WTC11 (cell line): ENCODE results near the gene IFNG. TPM values are rescaled to one million over a fixed set of nuclear protein-coding genes. Genes with fewer than 3 reads are reported as not detected.

ENCODE experiments used
- ATAC-seq: fragments of 200-7000 bp; cut with Tn5 transposase; 2 replicates; pipeline ENCODE4 v1.10.0; 2021; ENCODE audit warnings: mild to moderate bottlenecking, moderate library complexity
- CTCF ChIA-PET: fragments of 300-600 bp; sonication (Branson Sonifier 250); formaldehyde crosslinking; loops from one replicate; lab custom pipeline; 2021; ENCODE audit warnings: antibody characterized with exemption; lab: Charles Lee
- POLR2A ChIA-PET: fragments of 350-600 bp; sonication (Branson Sonifier 250); formaldehyde crosslinking; loops from one replicate; lab custom pipeline; 2021; ENCODE audit warnings: antibody characterized with exemption; lab: Charles Lee
- DNase-seq: peaks from one replicate; pipeline ENCODE4 v3.0.0; 2021; ENCODE audit warnings: low spot score
- H3K27ac Mint-ChIP-seq: 2 replicates; pipeline ENCODE4 v1.8.0; 2021; ENCODE audit warnings: mixed read lengths
- H3K27me3 Mint-ChIP-seq: 2 replicates; pipeline ENCODE4 v1.8.0; 2021; ENCODE audit warnings: low read depth, mild to moderate bottlenecking, moderate library complexity, mixed read lengths
- H3K36me3 Mint-ChIP-seq: 2 replicates; pipeline ENCODE4 v1.8.0; 2021; ENCODE audit warnings: mixed read lengths
- H3K4me1 Mint-ChIP-seq: 2 replicates; pipeline ENCODE4 v1.8.0; 2022; ENCODE audit warnings: mixed read lengths
- H3K4me3 Mint-ChIP-seq: 2 replicates; pipeline ENCODE4 v1.8.0; 2021; ENCODE audit warnings: mild to moderate bottlenecking, moderate library complexity, mixed read lengths
- H3K9me3 Mint-ChIP-seq: 2 replicates; pipeline ENCODE4 v1.8.0; 2021; ENCODE audit warnings: mixed read lengths
- ETV6 ChIP-seq: sonication (generic); formaldehyde crosslinking; IDR thresholded peaks from 2 replicates; pipeline ENCODE4 v1.8.1; 2022; ENCODE audit warnings: mild to moderate bottlenecking, missing genetic modification reagents
- KAT7 ChIP-seq: sonication (generic); formaldehyde crosslinking; IDR thresholded peaks from 2 replicates; pipeline ENCODE4 v1.8.1; 2023; ENCODE audit warnings: missing genetic modification reagents, mild to moderate bottlenecking, borderline replicate concordance
- MXD4 ChIP-seq: fragments of 250-450 bp; sonication (Bioruptor Pico); IDR thresholded peaks from 2 replicates; pipeline ENCODE4 v1.8.0; 2021; ENCODE audit warnings: mild to moderate bottlenecking, moderate library complexity, borderline replicate concordance
- OVOL2 ChIP-seq: fragments of 250-450 bp; sonication (Bioruptor Pico); IDR thresholded peaks from 2 replicates; pipeline ENCODE4 v1.9.0; 2021; ENCODE audit warnings: mild to moderate bottlenecking, borderline replicate concordance
- RELA ChIP-seq: sonication (generic); formaldehyde crosslinking; IDR thresholded peaks from 2 replicates; pipeline ENCODE4 v1.8.1; 2022; ENCODE audit warnings: missing genetic modification reagents, mild to moderate bottlenecking, borderline replicate concordance
- TP53 ChIP-seq: sonication (generic); formaldehyde crosslinking; IDR thresholded peaks from 2 replicates; pipeline ENCODE4 v1.8.1; 2023; ENCODE audit warnings: mild to moderate bottlenecking, missing genetic modification reagents
- ZBTB21 ChIP-seq: sonication (generic); formaldehyde crosslinking; IDR thresholded peaks from 2 replicates; pipeline ENCODE4 v1.8.1; 2023; ENCODE audit warnings: mild to moderate bottlenecking, missing genetic modification reagents, borderline replicate concordance
- ZNF219 ChIP-seq: sonication (generic); formaldehyde crosslinking; IDR thresholded peaks from 2 replicates; pipeline ENCODE4 v1.8.0; 2023; ENCODE audit warnings: missing genetic modification reagents, mild to moderate bottlenecking, borderline replicate concordance
- ZNF232 ChIP-seq: sonication (generic); formaldehyde crosslinking; IDR thresholded peaks from 2 replicates; pipeline ENCODE4 v1.8.0; 2022; ENCODE audit warnings: mild to moderate bottlenecking, missing genetic modification reagents
- total RNA-seq: library from RNA; stranded (reverse); gene quantifications from 3 replicates; pipeline ENCODE4 v1.2.3, GENCODE V29; 2021
- TF ChIP-seq, protein P1 (sequence below): sonication (generic); formaldehyde crosslinking; conservative IDR thresholded peaks from 2 replicates; pipeline ENCODE4 v1.8.1; 2023; ENCODE audit warnings: mild to moderate bottlenecking, low read depth, missing genetic modification reagents, moderate library complexity
- TF ChIP-seq, protein P2 (sequence below): fragments of 250-450 bp; sonication (Bioruptor Pico); IDR thresholded peaks from 2 replicates; pipeline ENCODE4 v2.1.2; 2022; ENCODE audit warnings: mild to moderate bottlenecking, moderate library complexity
- TF ChIP-seq, protein P3 (sequence below): sonication (generic); formaldehyde crosslinking; IDR thresholded peaks from 2 replicates; pipeline ENCODE4 v1.8.1; 2022; ENCODE audit warnings: mild to moderate bottlenecking, moderate library complexity, missing genetic modification reagents
- TF ChIP-seq, protein P4 (sequence below): sonication (generic); formaldehyde crosslinking; IDR thresholded peaks from 2 replicates; pipeline ENCODE4 v1.8.1; 2022; ENCODE audit warnings: low read depth, mild to moderate bottlenecking, moderate library complexity, missing genetic modification reagents, borderline replicate concordance
- TF ChIP-seq, protein P5 (sequence below): sonication (generic); formaldehyde crosslinking; IDR thresholded peaks from 2 replicates; pipeline ENCODE4 v1.8.0; 2023; ENCODE audit warnings: missing genetic modification reagents
- TF ChIP-seq, protein P6 (sequence below): fragments of 250-450 bp; sonication (Bioruptor Pico); IDR thresholded peaks from 2 replicates; pipeline ENCODE4 v1.9.0; 2021; ENCODE audit warnings: mild to moderate bottlenecking
- TF ChIP-seq, protein P7 (sequence below): fragments of 200-600 bp; IDR thresholded peaks from 2 replicates; pipeline ENCODE4 v1.8.0; 2022; ENCODE audit warnings: antibody characterized with exemption

Gene IFNG
- total RNA-seq, 1 experiment from 2014 or later, result 0.42 TPM

DNA sequence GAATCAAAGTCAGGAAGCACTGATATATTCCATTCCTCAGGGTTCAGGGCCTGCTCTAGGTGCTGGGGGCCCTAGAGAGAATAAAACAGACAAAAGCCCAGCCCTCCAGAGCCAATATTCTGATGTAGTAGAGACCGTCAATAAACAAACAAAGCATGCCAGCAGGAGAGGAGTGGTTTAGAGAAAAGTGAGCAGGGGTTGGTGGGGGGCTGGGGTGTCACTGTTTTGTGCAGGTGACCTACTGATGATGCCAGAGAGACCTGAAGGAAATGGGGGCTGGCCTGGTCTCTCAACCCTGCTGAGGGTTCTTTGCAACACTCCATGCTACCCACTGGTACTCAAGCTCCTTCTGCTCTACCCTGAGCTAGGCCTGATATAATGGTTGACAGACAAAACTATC is 39.6 kb upstream of the IFNG start (continued):
- TF ChIP-seq, protein P1, sequence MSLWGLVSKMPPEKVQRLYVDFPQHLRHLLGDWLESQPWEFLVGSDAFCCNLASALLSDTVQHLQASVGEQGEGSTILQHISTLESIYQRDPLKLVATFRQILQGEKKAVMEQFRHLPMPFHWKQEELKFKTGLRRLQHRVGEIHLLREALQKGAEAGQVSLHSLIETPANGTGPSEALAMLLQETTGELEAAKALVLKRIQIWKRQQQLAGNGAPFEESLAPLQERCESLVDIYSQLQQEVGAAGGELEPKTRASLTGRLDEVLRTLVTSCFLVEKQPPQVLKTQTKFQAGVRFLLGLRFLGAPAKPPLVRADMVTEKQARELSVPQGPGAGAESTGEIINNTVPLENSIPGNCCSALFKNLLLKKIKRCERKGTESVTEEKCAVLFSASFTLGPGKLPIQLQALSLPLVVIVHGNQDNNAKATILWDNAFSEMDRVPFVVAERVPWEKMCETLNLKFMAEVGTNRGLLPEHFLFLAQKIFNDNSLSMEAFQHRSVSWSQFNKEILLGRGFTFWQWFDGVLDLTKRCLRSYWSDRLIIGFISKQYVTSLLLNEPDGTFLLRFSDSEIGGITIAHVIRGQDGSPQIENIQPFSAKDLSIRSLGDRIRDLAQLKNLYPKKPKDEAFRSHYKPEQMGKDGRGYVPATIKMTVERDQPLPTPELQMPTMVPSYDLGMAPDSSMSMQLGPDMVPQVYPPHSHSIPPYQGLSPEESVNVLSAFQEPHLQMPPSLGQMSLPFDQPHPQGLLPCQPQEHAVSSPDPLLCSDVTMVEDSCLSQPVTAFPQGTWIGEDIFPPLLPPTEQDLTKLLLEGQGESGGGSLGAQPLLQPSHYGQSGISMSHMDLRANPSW (CRISPR knock-in tag), result no peak
- TF ChIP-seq KAT7, result no peak
- TF ChIP-seq RELA (CRISPR knock-in tag), result no peak
- TF ChIP-seq MXD4 (CRISPR knock-in tag), result no peak
- TF ChIP-seq, protein P2, sequence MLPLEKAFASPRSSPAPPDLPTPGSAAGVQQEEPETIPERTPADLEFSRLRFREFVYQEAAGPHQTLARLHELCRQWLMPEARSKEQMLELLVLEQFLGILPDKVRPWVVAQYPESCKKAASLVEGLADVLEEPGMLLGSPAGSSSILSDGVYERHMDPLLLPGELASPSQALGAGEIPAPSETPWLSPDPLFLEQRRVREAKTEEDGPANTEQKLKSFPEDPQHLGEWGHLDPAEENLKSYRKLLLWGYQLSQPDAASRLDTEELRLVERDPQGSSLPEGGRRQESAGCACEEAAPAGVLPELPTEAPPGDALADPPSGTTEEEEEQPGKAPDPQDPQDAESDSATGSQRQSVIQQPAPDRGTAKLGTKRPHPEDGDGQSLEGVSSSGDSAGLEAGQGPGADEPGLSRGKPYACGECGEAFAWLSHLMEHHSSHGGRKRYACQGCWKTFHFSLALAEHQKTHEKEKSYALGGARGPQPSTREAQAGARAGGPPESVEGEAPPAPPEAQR (CRISPR knock-in tag), result no peak
- TF ChIP-seq, protein P3, sequence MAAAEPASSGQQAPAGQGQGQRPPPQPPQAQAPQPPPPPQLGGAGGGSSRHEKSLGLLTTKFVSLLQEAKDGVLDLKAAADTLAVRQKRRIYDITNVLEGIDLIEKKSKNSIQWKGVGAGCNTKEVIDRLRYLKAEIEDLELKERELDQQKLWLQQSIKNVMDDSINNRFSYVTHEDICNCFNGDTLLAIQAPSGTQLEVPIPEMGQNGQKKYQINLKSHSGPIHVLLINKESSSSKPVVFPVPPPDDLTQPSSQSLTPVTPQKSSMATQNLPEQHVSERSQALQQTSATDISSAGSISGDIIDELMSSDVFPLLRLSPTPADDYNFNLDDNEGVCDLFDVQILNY (CRISPR knock-in tag), result no peak
- no peak for TF ChIP-seq ZNF232 (CRISPR knock-in tag)
- TF ChIP-seq TP53 (CRISPR knock-in tag), result no peak
- TF ChIP-seq ETV6 (CRISPR knock-in tag), result no peak
- TF ChIP-seq, protein P4, sequence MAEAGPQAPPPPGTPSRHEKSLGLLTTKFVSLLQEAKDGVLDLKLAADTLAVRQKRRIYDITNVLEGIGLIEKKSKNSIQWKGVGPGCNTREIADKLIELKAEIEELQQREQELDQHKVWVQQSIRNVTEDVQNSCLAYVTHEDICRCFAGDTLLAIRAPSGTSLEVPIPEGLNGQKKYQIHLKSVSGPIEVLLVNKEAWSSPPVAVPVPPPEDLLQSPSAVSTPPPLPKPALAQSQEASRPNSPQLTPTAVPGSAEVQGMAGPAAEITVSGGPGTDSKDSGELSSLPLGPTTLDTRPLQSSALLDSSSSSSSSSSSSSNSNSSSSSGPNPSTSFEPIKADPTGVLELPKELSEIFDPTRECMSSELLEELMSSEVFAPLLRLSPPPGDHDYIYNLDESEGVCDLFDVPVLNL (CRISPR knock-in tag), result no peak
- no peak for TF ChIP-seq ZBTB21 (CRISPR knock-in tag)
- TF ChIP-seq, protein P5, sequence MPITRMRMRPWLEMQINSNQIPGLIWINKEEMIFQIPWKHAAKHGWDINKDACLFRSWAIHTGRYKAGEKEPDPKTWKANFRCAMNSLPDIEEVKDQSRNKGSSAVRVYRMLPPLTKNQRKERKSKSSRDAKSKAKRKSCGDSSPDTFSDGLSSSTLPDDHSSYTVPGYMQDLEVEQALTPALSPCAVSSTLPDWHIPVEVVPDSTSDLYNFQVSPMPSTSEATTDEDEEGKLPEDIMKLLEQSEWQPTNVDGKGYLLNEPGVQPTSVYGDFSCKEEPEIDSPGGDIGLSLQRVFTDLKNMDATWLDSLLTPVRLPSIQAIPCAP, result no peak
- TF ChIP-seq OVOL2, result no peak
- TF ChIP-seq ZNF219 (CRISPR knock-in tag), result no peak
- TF ChIP-seq, all 79 proteins: peak for 0

DNA sequence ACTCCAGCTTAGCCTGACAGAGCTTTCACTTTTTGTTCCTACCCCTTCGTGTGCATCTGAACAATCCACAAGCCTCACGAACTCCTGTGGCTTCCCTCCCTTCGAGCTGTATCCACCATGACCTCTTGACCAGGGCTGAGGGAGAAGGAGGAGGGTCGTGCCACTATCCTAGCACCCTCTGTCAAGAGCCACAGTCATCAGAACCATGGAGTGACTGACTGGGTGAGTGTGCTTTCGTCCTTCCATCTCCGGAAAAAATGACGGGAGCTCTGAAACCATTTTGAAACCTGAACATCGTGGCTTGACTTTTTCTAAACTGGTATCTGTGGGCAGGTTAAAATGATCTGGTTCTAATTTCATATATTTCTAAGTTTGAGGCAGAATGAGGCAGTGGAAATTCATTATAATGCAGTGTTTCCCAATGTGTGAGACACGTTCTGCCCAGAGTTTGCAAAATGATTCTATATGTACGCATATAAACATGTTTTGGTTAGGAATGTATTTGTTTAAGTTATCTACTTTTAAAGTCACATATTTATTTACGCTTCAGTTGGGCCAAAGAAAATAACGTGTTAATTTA is 39.1 kb upstream of the IFNG start:
- ATAC-seq (no peak), DNase-seq (no peak)
- Mint-ChIP-seq H3K4me1 (peaks cover 20% of the 10 kb centered on the region), H3K9me3 (peaks cover 7% of the 10 kb centered on the region; the same call in 1 of the 2 replicates), H3K36me3 (no peaks in the 10 kb centered on the region), H3K27me3 (no peaks in the 10 kb centered on the region; the same call in 1 of the 2 replicates), H3K27ac (no peak overlapping the region), H3K4me3 (no peak overlapping the region)
- ChIA-PET CTCF (interaction anchor here (1.2 kb wide), 1 partner anchor 24 kb away, joined by 3 read pairs; no protein-coding TSS in a partner anchor), POLR2A (no interaction called here)
- TF ChIP-seq, protein P6, sequence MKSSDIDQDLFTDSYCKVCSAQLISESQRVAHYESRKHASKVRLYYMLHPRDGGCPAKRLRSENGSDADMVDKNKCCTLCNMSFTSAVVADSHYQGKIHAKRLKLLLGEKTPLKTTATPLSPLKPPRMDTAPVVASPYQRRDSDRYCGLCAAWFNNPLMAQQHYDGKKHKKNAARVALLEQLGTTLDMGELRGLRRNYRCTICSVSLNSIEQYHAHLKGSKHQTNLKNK, result no peak
- TF ChIP-seq, protein P7, sequence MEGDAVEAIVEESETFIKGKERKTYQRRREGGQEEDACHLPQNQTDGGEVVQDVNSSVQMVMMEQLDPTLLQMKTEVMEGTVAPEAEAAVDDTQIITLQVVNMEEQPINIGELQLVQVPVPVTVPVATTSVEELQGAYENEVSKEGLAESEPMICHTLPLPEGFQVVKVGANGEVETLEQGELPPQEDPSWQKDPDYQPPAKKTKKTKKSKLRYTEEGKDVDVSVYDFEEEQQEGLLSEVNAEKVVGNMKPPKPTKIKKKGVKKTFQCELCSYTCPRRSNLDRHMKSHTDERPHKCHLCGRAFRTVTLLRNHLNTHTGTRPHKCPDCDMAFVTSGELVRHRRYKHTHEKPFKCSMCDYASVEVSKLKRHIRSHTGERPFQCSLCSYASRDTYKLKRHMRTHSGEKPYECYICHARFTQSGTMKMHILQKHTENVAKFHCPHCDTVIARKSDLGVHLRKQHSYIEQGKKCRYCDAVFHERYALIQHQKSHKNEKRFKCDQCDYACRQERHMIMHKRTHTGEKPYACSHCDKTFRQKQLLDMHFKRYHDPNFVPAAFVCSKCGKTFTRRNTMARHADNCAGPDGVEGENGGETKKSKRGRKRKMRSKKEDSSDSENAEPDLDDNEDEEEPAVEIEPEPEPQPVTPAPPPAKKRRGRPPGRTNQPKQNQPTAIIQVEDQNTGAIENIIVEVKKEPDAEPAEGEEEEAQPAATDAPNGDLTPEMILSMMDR, result no peak
- TF ChIP-seq, all 79 proteins: peak for 0
